GF-D8 (cell line): ENCODE results near the gene LIMS2.

Experiments
- DNase-seq: peaks from one replicate; lab custom pipeline; 2025; lab: John Stamatoyannopoulos, UW

Gene LIMS2

DNA sequence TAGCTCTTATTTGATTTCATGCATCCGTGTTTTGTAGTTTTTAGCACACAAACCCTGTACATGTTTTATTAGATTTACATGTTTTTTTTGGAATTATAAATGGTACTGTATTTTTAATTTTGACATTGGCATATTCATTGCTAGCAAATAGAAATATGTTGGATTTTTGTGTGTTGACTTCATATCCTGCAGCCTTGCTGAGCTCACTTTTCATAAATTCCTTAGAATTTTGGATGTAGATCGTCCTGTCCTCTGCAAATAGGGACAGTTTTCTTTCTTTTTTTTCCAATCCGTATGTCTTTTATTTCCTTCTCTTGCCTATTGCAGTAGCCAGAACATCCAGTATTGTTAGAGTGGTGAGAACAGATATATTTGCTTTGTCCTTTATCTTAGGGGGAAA lies 76.1 kb downstream of the LIMS2 start:
- no peak for DNase-seq

DNA sequence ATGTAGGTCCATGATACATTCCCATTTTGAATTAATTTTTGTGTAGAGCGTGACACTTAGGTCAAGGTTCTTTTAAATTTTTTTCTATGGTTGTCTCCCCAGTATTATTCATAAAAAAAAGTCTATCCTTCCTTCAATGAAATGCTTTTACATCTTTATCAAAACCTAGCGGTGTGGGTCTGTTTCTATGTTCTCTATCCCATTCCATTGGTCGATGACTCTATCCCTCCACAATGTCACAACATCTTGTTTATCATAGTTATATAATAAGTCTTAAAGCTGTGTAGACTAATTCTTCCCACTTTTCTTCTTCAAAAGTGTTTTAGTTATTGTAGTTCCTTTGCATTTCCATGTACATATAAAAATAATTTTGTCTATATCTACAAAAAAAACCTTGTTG lies 76.6 kb downstream of the LIMS2 start:
- no peak for DNase-seq

DNA sequence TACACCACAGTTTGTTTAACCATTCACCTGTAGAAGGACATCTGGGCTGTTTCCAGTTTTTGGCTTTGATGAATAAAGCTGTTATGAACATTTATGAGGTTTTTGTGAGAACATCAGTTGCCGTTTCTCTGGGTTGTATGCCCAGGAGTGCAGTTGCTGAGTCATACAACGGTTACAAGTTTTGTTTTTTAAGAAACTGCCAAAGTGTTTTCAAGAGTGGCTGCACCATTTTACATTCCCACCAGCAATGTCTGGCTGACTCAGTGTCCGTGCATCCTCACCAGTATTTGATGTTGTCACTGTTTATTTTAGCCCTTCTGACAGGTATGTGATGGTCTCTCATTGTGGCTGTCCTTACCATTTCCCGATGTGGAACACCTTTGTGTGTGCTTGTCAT lies 77.3 kb downstream of the LIMS2 start:
- DNase-seq = no peak

DNA sequence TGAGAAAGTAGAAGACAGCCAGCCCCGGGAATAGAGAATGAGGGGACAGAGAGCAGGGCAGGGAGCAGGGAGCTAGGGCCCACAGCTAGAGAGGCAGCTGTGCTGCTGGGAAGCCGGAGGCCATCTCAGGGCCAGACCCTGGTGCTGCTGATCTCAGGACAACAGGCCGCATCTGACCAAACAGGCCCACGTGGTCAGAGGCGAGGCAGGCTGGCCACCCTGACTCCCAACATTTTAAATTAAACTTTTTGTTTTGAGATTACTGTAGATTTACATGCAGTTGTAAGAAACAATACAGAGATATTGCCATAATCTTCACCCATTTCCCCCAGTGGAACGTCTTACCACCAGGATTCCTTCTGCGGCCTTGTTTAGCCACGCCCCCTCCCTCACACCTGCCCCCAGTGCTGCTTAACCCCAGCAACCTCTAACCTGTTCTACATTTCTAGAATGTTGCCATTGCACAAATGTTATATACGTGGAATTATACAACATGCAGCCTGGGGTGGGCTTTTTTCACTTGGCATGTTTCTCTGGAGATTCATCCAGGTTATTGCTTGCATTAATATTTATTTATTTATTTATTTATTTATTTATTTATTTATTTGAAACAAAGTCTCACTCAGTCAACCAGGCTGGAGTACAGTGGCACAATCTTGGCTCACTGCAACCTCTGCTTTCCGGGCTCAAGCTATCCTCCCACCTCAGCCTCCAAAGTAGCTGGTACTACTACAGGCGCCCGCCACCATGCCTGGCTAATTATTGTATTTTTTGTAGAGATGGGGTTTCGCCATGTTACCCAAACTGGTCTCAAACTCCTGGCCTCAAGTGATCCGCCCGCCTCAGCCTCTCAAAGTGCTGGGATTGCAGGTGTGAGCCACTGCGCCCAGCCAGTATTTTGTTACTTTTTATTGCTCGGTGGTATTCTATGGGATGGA lies 78.0 kb downstream of the LIMS2 start:
- no peak for DNase-seq

DNA sequence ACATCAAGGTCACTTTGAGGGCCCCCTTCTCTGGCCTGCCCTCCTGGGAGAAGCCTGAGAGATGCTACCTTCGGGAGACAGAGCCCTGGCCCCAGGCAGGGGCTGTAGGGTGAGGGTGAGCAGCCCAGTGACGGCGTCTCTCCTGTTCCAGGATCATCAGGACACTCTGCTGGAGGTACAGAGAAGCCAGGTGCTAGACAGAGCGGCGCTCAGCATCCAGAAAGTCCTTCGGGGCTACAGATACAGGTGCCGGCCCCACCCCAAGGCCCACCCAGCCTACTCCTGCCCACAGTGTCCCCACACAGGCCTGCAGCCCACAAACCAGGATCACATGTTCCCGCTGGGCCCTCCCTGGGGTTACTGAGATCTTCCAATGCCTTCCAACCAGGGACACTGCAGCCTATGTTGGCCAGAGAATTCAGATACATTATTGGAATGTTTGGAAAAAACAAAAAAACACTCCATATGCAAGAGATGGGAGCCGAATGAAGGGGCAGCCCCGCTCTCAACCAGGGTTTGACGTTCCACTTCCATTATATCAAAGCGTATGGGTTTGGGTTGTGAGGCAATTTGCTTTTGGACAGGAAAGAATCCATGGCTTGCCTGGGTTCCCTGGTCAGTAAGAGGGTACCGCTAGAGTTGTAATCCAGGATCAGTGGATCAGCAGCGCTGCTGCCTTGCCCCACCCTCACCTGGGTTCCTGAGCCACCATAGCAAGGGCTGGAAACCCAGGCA lies 78.9 kb downstream of the LIMS2 start:
- no peak for DNase-seq

DNA sequence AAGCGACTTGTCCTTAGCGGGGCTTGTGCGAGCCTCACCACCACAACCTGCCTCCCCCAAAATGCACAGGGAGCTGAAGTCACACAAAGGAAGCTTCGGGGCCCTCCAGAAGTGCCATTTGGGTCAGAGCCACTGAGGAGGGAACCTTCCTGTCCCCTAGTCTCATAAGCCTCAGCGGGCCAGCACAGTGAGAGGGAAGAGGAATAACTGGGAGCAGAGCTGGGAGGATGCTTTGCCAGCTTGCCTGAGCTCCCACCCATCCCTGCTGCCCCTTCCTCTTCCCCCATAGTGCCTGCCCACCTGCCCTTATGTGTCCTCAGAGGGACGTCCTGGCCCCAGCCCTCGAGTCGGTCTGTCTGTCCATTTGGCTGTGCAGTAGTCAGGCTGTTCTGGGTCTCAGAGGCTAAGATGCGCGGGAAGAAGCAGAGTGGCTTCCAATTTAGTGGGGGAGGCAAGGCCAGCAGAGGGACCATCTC lies 81.2 kb downstream of the LIMS2 start:
- no peak for DNase-seq

DNA sequence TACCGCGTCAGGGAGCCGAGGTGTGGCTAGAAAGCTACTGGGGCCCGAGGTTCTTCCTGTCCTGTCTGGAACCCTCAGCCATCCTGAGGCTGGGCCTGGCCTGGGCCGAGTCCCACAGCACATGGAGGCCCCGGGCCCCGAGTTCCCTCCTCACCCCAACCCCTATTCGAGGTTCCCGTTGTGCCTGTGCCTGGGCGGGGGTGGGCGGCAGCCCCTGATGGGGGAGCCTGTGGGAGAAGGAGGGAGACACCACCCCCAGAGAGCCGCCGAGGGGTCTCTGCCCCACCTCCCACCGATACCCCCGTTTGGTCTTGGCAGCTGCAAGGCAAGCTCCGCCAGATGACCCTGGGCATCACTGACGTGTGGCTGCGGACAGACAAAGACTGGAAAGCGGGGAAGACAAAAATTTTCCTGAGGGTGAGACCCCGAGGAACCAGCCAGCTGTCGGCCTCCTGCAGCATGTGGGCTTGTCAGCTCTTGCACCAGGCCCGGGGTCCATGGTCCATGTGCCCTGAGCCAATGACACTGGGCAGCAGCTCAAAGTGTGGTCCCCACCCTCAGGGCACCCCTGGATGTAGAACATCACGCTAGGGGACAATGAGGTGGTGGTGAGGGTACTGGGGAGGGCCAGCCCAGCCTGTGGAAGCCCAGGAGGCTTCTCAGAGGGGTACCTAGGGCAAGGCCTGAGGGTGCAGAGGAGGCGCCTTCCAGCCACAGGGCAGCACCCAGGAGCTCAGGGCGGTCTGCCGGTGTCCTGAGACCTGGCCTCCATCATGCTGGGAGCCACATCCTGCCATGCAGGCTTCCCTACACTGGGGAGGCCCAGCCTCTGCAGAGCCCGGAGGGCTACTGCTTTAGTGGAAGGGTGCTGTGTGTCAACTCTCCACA lies 81.9 kb downstream of the LIMS2 start:
- no peak for DNase-seq

DNA sequence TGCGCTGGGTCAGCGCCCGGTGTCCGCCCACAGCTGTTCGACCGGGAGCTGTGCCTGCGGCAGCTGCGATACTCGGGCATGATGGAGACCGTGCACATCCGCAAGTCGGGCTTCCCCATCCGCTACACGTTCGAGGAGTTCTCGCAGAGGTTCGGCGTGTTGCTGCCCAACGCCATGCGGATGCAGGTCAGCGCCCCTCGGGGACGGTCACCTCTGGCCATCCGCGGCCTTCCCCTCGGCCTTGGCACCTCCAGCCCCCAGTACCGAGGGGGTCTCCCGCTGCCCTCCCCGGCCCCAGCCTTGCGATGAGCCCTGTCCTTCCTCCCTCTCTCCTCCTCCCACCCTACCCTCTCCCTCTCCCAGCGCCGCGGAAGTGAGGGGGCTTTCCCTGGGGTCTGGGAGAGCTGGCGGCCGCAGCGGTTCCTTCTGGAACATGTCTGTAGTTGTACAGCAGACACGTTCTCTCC lies 82.5 kb downstream of the LIMS2 start:
- DNase-seq = no peak

DNA sequence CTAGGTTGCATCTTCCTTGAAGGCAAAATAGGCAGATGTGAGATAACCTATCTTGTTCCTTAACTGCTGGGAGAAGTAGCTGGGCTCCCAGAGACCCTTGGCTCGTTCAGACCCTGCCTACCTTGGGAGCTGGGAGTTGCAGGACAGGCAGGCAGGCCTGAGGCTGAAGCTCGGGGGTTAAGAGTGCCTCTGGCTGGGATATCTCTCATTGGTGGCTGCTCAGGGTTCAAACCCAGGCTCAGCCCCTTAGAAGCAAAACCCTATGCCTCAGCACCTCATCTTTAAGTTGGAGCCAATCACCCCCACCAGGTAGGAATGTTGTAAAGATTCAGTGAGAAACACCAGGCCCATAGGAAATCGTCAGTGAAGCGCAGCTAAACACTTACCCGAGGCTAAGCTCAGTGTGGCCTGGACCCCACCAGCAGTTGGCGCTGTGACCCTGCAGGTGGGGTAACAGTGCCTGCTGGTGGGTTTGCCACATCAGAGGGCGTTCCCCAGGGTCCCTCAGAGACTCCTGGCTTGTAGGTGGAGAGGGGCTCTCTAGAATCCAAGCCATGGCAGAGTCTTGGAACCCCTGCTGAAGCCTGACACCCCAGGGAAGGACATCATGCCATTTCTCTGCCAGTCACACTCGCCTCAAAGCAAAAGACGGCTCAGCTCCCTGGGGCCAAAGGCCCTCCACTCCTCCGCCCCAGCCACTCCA lies 84.0 kb downstream of the LIMS2 start:
- peak; percentile 24 for DNase-seq

DNA sequence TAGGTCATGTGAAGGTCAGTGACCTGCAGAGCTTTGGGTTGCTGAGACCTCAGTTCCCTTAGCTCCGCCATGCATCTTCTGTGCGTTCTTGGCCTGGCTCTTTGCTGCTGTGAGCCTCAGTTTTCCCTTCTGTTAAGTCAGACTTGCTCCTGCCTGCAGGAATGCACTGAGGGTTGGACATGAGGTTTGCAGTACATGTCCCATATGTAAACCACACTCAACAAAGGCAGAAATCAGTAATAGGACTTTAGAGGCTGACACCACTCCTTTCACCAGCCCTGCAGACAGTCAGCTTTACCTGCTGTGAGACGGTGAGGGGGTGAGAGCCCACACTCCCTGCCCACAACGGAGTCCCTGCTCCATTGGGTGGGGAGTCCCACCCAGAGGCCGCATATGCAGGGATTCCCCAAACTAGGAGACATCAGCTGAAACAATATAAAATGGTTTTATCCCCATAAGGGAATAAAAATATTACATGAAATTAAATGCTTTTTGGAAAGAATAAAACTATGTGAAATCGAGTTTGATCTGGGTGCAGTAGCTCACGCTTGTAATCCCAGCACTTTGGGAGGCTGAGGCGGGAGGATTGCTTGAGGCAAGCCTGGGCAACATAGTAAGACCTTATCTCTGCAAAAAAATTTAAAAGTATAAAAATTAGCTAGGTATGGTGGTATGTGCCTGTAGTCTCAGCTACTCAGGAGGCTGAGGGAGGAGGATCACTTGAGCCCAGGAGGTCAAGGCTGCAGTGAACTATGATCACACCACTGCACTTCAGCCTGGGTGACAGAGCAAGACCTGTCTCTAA lies 84.7 kb downstream of the LIMS2 start:
- DNase-seq = no peak

DNA sequence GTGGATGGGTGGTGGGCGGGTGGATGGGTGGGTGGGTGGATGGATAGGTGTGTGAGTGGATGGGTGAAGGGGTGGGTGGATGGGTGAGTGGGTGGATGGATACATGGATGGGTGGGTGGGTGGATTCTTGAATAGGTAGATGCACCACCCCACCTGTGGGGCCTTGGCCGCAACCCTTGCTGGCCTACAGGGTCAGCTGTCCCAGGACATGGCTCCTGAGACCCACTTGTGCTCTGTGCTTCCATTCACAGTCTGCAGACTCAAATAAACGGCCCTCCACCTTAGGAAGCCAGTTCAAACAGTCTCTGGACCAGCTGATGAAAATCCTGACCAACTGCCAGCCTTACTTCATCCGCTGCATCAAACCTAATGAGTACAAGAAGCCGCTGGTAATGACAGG lies 85.5 kb downstream of the LIMS2 start:
- DNase-seq = no peak

DNA sequence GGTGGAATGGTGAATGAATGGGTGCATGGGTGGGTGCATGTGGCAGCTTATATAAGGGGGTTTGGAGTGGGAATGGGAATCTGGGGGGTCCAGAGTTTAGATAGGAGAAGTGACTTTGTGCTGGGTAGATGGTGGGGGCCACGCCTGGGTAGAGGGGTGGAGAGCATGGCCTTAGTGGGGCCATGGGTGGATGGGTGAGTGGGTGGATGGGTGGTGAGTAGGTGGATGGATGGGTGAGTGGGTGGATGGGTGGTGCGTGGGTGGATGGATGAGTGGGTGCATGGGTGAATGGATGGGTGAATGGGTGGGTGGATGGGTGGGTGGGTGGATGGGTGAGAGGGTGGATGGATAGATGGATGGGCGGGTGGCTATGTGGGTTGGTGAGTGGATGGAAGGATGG lies 86.0 kb downstream of the LIMS2 start:
- no peak for DNase-seq
